GM13976 (cell line): ENCODE data around the gene DPF3.

ENCODE experiments used
- DNase-seq: peaks from one replicate; pipeline ENCODE4 v3.0.0; 2012; ENCODE audit warnings: low spot score
- in situ Hi-C: fragments of 300-500 bp; cut with MboI; formaldehyde crosslinking; loops from one replicate; pipeline ENCODE4 v1.12.0; 2022; ENCODE audit warnings: low sequenced_read_pairs, mixed read lengths, inconsistent platforms; ENCODE audit not compliant: unreplicated experiment
- TF ChIP-seq, protein P1 (sequence below): IDR thresholded peaks from 2 replicates; pipeline ENCODE4 v1.5.1; 2012; ENCODE audit warnings: borderline replicate concordance, mild to moderate bottlenecking; ENCODE audit not compliant: insufficient read depth; ENCODE audit errors: extremely low read depth, missing control alignments, control extremely low read depth

DPF3 gene

DNA sequence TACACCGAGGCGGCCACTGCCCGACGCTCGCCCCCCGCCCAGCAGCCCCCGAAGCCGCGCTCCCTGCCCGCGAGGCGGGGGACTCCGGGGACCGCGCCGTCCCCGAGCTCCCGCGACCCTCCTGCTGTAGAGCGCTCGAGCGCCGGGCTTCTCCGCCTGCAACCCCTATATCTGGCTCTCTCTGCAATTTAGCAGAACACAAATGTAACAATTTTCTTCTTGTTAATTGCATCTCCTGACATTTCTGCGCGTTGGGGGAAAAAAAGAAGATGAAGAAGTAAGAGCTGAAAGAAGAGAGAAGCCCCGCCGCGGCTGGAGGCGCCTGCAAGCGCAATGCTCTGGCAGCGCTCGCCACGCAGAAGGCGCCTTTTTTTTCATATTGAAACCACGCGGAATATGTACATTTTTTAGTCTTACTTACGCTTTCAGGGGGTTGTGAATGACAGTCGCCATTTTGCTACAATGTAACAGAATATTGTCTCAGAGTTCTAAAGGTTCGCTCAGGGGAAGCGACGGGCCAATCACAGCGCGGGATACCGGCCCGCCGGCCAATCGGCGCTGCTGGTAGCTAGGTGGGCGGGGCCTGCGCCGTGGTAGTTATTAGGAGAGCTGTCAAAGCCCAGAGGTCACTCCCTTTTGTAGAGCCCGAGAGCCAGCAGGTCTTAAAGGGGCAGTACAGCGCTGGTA, at the start of gene DPF3:
DPF3 (minus strand) TSS at position 466 of the 687 bp plus-strand sequence; CDS start at position 453, 13 bp downstream.
- peak; percentile 96 for DNase-seq
- in situ Hi-C loops: no loop called here
- TF ChIP-seq, protein P1, sequence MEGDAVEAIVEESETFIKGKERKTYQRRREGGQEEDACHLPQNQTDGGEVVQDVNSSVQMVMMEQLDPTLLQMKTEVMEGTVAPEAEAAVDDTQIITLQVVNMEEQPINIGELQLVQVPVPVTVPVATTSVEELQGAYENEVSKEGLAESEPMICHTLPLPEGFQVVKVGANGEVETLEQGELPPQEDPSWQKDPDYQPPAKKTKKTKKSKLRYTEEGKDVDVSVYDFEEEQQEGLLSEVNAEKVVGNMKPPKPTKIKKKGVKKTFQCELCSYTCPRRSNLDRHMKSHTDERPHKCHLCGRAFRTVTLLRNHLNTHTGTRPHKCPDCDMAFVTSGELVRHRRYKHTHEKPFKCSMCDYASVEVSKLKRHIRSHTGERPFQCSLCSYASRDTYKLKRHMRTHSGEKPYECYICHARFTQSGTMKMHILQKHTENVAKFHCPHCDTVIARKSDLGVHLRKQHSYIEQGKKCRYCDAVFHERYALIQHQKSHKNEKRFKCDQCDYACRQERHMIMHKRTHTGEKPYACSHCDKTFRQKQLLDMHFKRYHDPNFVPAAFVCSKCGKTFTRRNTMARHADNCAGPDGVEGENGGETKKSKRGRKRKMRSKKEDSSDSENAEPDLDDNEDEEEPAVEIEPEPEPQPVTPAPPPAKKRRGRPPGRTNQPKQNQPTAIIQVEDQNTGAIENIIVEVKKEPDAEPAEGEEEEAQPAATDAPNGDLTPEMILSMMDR: no peak

DNA sequence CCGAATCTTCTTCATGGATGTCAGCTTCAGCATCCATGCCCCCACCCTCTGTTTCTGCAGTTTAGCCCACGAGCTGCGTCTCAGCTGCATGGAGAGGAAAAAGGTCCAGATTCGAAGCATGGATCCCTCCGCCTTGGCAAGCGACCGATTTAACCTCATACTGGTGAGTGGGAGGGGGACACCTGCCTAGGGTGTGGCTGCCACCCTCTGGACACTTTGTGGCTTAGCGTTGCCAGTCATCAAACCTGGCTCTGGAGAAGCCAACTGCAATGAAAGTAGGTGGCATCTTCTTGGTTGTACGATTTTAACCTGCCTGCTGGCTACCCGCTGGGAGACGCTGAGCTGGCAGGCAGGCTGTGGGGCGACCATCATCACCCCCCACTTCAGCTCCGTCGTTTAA, 49.0 kb upstream of the DPF3 start:
- in situ Hi-C loops: no loop called here
- DNase-seq: no peak
- TF ChIP-seq, protein P1: no peak

DNA sequence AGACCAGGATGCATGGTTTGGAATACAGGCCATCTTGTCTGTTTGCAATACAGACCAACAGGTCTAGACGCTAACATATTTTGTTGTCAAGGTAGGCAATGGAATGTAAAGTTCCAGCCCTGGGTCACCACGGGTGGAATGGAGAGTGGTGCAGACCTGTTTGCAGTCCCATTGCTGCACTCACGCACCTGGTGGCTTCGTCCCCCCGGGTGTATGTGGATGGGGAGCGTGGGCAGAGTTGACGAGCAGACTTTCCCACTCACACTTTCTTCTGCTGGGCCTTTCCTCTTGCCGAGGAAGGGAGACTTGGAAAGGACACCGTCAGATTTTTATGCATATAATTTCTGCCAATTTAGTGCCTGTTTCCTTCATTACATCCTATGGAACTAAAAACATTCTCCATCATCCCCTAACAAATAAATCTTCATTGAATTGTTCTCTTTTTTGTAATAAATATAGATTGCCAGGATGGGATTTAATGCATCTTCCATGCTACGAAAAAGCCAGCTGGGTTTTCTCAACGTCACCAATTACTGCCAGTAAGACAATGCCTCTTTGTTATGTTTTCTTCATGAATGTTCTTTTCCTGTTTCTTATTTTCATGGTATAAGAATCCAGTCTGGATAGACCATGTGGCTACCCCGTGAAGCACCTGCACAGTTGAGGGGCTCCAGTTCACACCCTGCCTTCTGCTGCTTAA, 47.5 kb upstream of the DPF3 start:
- TF ChIP-seq, protein P1: no peak
- in situ Hi-C loops: no loop called here
- no peak for DNase-seq

DNA sequence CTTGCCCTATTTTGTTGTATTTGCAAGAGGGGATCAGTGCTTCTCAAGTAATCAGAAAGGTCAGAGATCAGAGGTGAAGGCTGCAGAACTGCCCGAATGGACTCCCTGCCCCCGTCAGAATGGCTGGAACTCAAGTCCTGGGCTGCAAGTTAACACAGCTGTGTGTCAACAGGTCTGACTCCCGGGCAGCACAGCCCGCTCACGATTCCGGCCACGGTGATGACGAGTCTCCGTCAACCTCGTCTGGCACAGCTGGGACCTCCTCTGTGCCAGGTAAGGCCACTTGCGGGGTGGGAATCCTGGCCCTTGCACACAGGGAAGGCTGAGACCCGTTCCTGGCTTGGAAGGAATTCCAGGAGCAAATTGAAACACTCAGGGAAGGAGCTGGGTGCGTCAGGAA, 45.7 kb upstream of the DPF3 start:
- DNase-seq: no peak
- in situ Hi-C loops: no loop called here
- TF ChIP-seq, protein P1: no peak

DNA sequence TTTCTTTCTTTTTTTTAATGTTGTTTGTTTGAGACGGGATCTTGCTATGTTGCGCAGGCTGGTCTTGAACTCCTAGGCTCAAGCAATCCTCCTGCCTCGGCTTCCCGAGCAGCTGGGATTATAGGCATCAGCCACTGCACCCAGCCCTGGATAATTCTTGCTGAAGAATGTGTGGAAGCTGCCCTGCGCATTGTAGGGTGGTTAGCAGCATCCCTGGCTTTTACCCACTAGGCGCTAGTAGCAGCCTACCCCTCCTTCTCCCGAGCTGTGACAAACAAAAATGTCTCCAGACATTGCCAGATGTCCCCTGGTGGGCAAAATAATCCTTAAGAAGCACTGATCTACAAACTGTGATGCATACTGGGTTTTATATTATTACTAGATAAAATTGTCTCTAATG, 39.0 kb upstream of the DPF3 start:
- no peak for DNase-seq
- TF ChIP-seq, protein P1: no peak
- in situ Hi-C loops: no loop called here

DNA sequence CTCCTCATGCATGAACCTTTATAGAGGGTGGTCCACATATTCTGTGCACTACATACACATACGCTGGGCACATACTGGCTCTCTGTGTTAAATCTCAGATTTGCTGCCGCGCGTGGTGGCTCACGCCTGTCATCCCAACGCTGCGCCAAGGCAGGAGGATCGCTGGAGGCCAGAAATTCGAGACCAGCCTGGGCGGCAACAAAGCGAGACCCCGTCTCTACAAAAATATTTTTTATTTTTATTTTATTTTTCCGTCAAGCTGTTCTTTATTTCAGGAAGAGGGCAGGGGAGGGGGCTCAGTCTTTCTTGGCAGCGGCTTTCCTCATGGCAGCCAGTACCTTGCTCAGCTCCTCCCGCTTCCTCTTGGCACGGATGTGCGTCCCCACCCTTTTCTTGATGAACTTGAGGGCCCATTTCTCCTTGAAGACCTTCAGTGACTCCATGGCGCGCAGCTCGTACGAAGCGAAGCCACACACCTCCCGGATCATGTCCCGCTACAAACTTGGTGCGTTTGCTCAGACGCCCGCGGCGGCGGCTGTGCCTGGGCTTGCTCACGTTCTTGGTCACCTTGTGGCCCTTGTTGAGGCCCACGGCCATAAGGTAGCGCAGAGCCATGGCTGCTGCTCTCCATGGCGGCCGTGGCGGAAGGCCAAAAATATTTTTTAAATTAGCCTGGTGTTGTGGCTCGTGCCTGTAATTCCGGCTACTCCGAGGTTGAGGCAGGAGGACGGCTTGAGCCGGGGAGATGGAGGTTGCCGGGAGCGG, 35.6 kb upstream of the DPF3 start:
- TF ChIP-seq, protein P1: no peak
- no peak for DNase-seq
- in situ Hi-C loops: no loop called here
